NCI-H2196 (cell line): ENCODE measurements around the gene IL18RAP.

ENCODE experiments used
- DNase-seq: peaks from one replicate; lab custom pipeline; 2025; ENCODE audit not compliant: unreplicated experiment; lab: John Stamatoyannopoulos, UW

IL18RAP gene

GRCh38 chr2:102422910-102423309 is at the start of gene IL18RAP:
Gene IL18RAP (plus strand): TSS chr2:102423160. CDS start chr2:102423278, 118 bp downstream.
- DNase-seq: no peak

- no peak for DNase-seq
Observed at GRCh38 chr2:102376052-102376591, 46.8 kb upstream of the IL18RAP start.

GRCh38 chr2:102383722-102384121 is 39.2 kb upstream of the IL18RAP start:
- no peak for DNase-seq

- no peak for DNase-seq
Observed at GRCh38 chr2:102385522-102385921, 37.4 kb upstream of the IL18RAP start.

GRCh38 chr2:102386004-102386403 is 37.0 kb upstream of the IL18RAP start:
- DNase-seq: no peak

GRCh38 chr2:102386867-102387541 is 36.0 kb upstream of the IL18RAP start:
- no peak for DNase-seq

- no peak for DNase-seq
Observed at GRCh38 chr2:102387763-102388546, 35.0 kb upstream of the IL18RAP start.

GRCh38 chr2:102391565-102391964 is 31.4 kb upstream of the IL18RAP start:
- DNase-seq: no peak

GRCh38 chr2:102392096-102392495 is 30.9 kb upstream of the IL18RAP start:
- DNase-seq: no peak

GRCh38 chr2:102392942-102393341 is 30.0 kb upstream of the IL18RAP start:
- no peak for DNase-seq

GRCh38 chr2:102396012-102396411 is 26.9 kb upstream of the IL18RAP start:
- DNase-seq: no peak

GRCh38 chr2:102397209-102397608 is 25.8 kb upstream of the IL18RAP start:
- no peak for DNase-seq

- DNase-seq: no peak
Observed at GRCh38 chr2:102399499-102400141, 23.3 kb upstream of the IL18RAP start.

- no peak for DNase-seq
Observed at GRCh38 chr2:102401456-102401855, 21.5 kb upstream of the IL18RAP start.

- DNase-seq: no peak
Observed at GRCh38 chr2:102401865-102402264, 21.1 kb upstream of the IL18RAP start.

- no peak for DNase-seq
Observed at GRCh38 chr2:102410952-102411351, 12.0 kb upstream of the IL18RAP start.

GRCh38 chr2:102412199-102412598 is 10.8 kb upstream of the IL18RAP start:
- no peak for DNase-seq

GRCh38 chr2:102417946-102418345 is 5.0 kb upstream of the IL18RAP start:
- DNase-seq: no peak

- no peak for DNase-seq
Observed at GRCh38 chr2:102418421-102418961, 4.5 kb upstream of the IL18RAP start.

- no peak for DNase-seq
Observed at GRCh38 chr2:102420290-102420689, 2.7 kb upstream of the IL18RAP start.
